ENCODE data around the gene DMRT2.
A peak's percentile ranks its signal among the peaks of the same experiment; 100 is the strongest.

Gene DMRT2

DNA sequence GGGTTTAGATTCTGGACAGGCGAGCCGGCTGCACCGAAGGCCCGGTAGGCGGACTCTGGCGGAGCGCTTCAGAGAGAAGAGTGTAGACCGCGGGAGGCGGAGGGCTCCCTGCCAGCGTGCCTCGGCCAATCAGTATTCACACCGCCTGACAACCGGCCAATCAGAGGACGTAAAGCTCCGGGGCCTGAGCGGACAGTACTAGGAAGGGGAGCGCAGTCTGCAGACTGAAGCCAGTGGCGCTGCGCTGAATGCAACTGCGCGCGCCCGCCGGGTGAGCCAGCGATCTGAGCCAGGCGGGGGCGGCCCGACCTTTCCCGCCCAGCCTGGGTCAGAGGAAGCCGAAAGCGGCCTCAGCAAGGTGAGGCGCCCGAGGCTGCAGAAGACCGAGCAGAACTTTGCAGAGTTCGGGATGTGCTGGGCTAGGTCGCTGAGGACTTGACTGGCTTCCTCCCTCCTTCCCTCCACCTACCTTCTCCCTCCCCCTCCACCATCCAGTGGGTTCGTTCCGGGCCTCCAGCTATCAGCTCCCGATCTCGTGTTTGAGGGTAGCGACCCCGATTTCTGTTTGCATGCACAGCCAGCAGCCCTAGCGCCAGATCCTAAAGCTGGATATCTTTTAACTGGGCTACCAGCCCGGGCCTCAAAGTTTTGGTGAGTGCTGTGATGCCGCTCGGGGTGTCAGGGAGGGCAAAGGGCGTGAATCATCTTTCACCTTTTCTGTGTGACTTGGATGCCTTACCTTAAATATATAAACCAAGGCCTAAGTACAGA lies at the start of gene DMRT2:
Gene DMRT2, plus strand, starts transcription at position 233 of the 771 bp plus-strand sequence. CDS start 1,257 bp downstream, outside the sequence.
- DNase-seq = no peak

DNA sequence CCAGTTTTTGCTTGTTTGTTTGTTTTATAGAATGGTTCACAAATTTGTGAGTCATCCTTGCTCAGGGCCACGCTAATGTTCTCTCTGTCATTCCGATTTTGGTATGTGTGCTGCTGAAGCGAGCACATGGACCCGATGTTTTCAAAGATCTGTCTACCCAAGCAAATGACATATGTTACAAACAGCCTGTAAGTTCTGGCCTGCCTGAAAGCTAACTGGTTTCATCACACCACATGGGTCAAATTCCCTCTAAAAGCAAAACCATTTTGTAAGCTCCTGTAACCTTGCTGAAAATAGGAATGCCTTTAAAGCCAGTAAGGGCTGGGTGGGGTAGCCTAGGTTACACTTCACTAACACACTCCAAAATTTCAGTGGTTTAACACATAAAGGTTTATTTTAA lies 48.3 kb upstream of the DMRT2 start:
- no peak for DNase-seq

DNA sequence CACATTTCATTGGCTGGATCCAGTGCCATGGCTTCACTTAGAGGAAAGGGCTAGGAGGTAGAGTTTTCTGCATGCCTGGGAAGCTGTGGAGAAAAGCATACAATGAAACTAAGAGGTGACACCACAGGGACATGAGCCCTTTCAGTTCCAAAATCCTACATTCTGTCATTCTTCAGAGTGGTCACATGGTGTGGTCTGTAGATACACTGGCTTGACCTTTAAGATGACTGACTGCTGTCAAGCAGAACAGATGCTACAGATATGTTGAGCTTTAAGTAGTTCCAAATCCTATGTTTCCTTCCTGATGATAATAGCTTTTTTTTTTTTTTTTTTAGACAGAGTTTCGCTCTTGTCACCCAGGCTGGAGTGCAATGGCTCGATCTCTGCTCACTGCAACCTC lies 47.5 kb upstream of the DMRT2 start:
- DNase-seq = no peak

DNA sequence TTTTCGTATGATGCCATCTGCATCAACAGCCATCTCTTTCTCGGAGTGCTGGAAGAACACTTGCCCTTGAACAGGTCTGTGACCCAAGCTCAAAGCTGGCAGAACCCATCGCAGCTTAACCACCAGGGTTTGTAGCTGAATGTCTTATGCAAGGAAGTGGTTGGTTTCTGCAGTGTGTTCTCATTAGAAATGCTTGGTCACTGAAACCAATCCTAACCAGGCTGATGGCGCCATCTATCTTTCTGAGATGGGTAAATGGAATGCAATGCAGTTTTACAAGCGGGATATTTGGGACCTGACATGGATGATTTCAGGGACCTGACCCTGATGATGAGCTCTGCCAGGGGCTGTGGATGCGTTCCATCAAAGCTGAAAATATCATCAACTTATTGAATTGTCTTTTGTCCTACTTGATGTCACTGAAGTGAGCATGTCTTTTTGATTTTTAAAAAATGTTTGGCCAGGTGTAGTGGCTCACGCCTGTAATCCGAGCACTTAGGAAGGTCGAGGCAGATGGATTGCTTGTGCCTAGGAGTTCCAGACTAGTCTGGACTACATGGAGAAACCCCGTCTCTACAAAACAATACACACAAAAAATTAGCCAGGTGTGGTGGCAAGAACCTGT lies 45.0 kb upstream of the DMRT2 start:
- DNase-seq = peak; percentile 27

DNA sequence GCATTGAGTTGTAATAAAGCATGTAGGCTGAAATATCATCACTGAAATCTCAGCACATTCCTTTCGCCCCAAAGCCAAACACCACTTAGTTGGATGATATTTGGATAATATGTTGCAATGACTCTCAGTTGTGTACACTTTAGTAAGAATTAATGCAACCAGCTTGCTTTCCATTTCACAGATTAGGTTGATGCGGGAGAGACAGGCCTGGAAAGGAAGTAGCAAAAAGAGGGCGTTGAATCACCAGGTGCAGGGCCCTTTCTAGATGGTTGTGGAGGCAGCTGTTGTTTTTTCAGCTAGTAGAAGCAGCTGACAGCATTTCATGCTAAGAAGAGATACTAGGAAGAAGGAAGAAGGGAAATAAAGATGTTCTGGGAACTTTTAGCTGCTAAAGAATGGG lies 42.8 kb upstream of the DMRT2 start:
- no peak for DNase-seq

DNA sequence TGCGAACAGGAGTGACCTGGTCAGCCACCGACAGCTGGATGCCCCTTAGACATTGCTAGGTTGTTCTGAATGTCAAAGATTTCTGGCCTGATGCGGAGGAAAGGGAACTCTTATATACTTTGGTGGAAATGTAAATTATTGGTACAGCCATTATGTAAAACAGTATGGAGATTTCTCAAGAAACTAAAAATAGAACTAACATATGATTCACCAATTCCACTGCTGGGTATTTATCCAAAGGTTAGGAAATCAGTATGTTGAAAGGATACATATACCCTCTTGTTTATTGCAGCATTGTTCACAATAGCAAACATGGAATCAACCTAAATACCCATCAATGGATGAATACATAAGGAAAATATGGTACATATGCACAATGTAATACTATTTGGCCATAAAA lies 41.9 kb upstream of the DMRT2 start:
- no peak for DNase-seq

DNA sequence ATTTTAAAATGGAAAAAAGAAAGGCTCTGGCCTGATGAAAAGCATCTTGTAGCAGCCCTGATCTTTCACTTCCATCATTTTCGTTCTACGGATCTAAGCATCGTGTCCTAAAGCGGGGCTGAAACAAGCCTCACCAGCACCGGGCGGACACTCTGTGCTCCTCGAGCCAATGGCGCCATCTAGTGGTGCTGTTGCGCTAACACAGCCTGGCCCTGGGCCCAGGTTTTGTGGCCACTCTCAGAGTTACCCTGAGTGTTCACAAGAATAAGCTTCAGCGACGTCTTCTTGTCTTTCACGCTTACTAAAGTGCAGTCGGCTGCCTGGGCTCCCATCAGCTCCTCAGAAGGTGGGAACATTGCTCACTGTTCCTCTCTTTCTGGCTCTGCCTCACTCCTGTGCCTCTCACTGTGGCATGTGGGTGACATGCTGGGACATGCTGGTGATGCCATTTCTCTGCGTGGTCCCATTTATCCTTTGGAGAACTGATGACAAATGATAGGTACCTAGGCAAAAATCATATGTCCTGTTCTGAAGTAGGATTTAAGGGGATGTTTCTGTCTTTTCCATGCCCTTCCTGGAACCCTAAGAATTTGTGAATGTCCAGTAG lies 41.0 kb upstream of the DMRT2 start:
- DNase-seq = peak; percentile 3

DNA sequence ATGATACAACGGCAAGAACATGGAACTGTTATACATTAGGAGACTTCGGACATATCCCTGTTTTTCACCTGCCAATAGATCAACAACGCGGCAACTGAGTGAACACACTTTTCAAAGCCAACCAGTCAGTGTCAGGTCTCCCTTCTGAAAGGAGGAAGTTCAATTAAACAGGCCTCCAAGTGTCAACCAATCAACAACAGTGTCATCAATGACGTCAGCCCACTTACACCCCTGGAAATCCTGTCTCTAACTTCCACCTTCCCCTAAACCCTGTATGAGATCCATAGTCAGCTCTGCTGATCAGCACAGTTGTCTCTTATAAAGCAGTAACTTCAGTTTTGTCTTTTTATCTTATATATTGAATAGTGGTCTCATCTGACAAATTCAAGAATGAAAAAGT lies 37.1 kb upstream of the DMRT2 start:
- DNase-seq = no peak

DNA sequence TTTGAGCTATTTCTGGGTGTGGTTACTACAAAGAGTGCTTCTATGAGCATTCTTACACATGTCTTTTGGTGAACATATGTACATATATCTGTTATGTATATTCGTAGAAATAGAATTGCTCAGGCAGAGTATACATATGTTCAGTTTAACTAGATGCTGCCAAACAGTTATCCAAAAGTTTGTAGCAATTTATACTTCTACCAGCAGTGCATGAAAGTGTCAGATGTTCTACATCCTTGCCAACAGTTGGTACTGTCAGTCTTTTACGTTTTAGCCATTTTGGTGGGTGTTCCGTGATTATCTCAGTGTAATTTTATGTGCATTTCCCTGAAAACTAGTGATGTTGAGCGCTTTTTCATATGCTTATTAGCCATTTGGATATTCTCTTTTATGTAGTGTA lies 35.9 kb upstream of the DMRT2 start:
- no peak for DNase-seq

DNA sequence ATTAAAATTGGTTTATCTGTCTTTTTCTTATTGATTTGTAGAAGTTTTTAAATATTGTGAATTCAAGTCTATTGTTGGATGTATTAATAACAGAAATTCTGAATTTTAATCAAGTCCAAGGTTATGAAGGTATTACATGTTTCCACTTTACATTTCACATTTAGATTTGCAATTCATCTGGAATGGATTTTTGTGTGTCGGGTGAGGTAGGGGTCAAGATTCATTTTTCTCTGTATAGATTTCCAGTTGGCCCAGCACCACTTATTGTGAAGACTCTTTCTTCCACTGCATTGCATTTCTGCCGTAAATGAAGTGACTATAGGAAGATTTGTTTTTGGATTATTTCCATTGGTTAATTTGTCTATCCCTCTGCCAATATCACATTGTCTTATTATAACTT lies 35.5 kb upstream of the DMRT2 start:
- no peak for DNase-seq

DNA sequence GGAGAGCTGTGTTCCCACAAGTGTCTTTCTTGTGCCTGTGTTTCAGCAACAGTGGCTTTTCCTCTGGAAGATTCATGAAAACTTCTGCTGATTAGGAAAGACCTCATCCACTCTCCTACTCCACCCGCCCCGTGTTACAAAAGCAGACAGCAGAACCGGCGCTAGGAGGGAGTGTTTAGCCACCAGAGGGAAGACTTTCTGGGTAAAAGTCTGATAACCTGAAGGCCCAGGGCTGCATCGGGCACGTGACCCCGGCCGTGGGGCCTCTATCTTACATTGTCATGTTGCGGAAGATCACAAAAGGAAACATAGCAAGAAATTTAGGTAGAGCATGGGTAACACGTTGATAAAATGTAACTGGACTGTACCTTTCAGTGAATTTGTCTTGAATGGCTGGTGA lies 32.0 kb upstream of the DMRT2 start:
- no peak for DNase-seq

DNA sequence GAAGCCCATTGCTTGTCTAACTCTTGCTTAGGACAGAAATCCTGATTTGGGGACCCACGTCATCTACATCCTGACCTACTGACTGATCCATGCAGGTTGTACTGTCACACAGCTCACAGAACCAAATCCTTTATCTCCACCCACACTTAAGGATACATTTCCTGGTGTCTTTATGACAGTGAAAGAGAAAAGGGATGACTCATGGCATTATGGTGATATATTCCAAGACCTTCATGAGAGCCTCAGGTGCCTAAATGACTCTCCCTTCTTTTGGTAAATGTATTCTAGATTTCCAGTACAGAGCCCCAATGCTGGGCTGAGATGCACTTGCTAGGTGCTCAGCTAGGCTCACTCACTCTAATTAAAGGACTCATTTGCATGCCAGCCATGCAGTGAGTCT lies 26.0 kb upstream of the DMRT2 start:
- no peak for DNase-seq

DNA sequence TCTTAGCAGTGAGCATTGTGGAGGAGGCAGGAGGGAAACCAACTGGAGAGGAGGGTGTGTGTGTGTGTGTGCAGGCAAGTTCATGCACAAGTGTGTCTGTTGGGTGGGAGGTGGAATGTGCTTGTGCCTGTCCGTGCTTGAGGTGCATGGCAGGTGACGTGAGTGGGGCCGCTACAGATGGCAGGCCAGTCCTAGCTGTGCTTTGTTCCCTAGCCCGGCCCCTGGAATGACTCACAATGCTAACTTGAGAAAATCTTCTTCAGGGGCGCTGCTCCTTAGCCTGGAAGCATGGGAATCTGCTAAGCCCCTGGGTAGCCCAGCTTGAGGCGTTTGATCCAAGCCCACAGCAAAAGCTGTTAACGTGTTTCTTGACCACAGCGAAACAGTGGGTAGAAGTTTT lies 25.0 kb upstream of the DMRT2 start:
- DNase-seq = no peak

DNA sequence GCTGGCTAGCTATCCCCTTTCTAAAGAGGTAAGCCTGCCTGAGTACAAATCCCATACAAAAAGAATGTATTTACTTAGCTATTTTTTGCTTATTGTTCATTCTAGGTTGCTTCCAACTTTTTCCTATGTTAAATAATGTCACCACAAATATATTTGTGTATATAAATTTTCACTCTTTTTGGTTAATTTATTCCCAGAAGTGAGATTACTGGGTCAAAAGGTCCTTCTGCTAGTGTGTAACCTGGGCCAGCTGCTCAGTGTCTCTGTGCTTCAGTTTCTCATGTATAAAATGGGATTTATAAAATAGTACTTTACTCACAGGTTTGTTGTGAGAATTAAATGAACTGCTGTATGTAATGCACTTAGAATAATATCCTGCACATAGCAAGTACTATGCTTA lies 23.9 kb upstream of the DMRT2 start:
- DNase-seq = no peak

DNA sequence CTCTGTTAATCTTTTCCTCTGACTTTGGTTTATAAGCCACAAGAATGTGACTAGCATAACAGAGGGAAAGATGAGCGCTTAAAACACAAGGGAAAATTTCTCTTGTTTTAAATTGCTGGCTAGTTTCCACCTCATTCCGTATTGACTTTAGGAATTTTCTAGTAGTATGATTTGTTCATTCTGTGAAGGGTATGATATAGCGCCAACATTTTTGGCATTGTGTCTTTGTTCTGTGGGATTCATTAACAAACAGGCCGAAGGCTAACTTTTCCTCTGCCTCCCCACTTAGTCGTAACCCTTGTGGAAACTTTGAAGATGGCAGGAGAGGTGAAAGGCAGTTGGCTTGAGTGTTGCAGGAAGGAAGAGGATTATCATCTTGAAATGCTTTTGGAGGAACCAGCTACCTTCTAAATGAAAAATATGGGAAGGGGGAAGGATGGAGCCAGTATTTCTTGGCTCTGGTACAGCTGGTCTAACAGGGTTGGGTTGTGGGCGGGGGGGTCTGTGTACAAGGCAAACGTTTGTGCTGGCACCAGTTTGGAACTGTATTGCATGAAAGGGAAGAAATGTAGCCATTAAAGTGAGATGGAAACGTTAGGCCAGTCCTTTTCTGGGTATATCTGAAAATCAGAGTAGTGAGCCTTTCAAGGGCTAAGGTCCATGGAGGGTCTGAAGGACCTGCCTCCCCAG lies 21.5 kb upstream of the DMRT2 start:
- DNase-seq = no peak

DNA sequence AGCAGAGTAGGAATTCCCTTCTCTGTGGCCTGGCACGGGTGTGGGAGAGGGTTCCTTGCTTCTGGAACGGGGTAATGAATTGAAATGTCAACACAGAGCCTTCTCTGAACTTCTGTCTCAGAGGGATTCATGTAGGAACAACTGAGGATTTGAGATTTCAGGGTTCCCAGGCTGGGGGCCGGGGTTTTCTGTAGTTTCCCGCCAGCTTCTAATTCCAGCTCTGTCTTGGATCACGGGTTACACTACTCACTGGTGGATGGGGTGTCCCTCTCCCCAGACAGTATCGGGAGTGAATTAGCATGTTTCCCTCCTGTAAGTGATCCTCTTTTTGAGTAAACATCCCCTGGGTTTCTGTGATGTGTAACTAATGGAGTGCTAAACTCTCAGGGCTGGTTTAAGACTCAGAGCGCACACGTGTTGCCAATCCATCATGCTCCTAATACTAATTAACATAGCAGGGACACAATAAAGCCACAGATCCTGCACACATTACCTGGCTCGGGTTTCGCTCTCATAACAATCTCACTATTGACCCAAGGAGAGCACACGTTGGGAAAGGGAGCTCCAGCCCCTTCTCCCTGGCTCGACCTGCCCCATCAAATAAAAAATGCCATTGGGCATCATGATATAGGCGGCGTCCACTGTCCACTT lies 18.1 kb upstream of the DMRT2 start:
- DNase-seq = no peak

DNA sequence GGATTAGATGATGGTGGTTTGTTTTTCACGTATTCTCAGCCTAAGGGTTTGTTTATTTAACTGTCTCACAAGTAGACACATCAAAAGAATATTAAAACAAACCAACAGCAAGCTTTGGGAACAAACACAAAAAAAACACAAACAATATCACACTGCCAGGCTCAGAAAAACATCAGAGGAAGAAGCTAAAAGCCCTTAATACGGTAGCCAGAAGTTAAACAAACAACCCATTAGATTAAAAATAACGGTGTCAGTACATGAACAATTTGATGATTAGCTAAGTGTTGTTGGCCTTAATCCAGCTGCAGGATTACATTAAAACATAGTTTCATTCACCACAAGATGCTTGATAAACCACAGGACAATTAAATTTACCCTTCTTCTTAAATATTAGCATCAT lies 15.9 kb upstream of the DMRT2 start:
- no peak for DNase-seq

DNA sequence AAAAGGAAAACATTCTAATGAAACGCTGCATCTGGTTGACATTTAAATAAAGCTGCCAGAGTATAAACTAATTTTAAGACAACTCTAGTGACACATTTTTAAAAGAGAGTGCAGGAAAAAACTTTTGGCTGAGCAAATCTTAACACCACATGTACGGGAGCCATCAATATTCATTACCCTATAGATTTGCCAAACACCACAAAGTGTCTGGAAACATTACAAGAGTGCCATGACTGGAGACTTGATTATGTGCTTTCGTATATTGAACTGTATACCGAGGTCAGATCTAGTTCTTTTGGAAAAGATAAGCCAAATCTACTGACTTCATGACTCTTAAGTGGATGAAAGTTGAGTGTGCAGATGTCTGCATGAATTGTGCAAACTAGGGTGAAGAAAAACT lies 10.6 kb upstream of the DMRT2 start:
- no peak for DNase-seq

DNA sequence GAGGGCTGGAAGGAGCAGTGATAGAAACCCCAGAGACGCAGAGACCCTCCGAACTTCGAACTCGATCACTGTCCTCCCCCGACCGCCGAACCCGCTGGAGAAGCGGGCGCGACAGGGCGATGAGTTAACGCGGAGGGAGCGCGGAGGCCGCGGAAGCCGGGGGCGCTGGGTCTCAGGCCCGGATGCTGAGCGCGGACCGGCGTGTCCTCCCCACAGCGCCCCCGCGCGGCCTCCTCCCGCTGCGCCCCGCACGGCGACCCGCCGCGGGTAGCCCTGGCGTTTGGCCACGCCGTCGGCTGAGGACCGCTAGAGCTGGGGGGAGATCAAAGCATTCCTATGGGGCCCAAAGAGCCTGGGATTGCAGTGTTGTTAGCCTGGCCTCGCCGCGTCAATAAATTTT lies 7.7 kb upstream of the DMRT2 start:
- no peak for DNase-seq

DNA sequence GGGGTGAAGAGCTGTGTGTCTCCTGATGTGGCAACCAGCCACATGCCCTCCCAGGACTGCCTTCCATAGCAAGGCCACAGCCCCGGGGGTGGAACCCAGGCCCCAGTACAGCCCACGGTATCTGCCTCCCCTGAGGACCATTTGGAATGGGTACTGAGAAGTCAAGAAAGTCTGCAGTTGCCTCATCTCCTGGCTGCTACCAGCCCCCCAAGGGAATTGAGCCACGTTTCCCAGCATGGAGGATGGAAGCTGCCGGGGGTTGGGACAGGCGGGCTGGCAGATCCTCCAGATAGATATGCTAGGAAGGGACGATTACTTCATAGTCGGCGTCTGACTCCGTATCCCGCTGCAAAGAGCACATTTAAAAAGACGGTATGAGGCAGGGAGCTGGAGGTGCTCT lies 5.5 kb upstream of the DMRT2 start:
- no peak for DNase-seq

DNA sequence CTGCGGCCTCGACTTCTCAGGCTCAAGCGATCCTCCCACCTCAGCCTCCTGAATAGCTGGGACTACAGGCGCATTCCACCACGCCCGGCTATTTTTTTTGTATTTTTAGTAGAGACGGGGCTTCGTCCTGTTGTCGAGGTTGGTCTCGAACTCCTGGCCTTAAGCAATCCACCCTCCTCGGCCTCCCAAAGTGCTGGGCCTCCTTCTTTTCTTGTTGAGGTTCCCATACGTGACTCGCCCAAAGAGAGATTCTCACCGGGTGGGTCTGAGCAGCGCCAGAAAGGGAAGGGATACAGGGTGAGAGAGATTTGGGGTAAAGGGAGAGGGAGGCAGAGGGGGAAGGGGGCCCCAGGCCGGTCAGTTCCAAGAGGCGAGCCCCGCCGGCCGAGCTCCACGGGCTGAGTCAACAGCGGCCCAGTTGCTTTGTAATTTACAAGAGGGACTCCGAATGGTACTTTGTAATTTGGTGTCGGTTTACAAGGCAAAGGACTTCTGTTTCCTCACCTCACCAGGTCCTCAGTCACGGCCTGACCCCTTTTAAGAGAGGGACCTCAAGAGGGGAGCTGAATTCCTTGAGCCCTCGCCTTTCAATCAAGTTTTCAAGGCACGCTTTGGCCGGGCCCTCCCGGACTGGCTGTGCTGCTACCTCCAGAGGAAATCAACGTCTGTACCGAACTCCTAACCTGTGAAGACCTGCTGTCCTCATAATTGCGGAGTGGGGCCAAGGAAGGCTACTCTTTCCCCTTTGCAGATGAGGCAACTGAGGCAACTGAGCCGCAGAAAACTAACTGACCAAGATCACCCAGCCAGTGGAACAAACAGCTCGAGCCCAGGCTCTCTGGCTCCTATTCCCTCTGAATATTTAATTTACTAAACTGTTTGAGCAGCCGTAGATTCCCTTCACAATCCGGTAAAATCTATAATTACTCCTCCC lies 3.3 kb upstream of the DMRT2 start:
- no peak for DNase-seq

DNA sequence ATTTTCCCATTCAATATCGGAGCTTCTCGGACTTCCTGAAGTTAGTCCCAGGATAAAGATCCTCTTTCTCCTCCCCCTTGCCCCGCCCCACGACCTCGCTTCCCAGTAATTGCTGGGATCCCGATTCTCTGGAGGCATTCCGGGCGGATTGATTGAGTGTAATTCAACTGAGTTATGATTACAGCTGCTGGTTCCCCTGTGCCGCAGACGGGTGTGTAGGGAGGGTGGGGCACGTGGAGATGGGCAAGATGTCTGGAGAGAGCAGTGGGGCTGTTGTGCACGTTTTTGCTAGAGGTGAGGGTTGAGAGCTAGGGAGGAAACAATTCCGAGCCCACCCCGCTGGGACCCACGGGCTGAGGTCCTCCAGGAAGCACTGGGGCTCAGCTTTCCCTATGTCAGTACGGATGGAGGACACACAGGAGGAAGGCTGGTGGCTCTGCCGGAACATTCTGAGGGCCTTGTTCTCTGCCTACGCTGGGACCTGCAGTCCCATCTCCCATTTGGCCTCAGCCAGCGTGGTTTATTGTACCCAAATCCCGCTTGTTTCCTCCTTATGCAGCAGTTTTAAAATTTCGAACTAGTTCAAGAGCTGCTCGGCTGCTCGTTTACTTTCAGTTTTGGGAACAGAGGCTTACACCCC lies 2.4 kb upstream of the DMRT2 start:
- DNase-seq = no peak

Data from GF-D8 (cell line).